ENCODE results near the gene TMEM14C.

DNA sequence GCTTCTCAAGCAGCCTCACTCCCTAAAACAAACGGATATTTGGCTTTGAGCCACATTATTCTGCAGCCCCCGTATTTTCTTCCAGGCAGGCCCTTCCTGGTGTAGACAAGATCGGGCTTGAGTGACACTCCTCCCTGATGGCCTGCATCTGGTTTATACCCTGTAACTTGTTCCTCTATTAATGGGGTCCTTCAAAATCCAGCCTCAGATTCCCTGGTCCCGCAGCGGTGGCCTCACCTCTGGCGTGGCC lies 375 bp upstream of the TMEM14C start:
- TF ChIP-seq, protein P1, sequence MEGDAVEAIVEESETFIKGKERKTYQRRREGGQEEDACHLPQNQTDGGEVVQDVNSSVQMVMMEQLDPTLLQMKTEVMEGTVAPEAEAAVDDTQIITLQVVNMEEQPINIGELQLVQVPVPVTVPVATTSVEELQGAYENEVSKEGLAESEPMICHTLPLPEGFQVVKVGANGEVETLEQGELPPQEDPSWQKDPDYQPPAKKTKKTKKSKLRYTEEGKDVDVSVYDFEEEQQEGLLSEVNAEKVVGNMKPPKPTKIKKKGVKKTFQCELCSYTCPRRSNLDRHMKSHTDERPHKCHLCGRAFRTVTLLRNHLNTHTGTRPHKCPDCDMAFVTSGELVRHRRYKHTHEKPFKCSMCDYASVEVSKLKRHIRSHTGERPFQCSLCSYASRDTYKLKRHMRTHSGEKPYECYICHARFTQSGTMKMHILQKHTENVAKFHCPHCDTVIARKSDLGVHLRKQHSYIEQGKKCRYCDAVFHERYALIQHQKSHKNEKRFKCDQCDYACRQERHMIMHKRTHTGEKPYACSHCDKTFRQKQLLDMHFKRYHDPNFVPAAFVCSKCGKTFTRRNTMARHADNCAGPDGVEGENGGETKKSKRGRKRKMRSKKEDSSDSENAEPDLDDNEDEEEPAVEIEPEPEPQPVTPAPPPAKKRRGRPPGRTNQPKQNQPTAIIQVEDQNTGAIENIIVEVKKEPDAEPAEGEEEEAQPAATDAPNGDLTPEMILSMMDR (IDR thresholded peaks at IDR 0.05) = no peak
- TF ChIP-seq POLR2AphosphoS5 (IDR thresholded peaks at IDR 0.05) (no peak), POLR2A (IDR thresholded peaks at IDR 0.05) (no peak)

All from breast epithelium (tissue), 3 donors.